ENCODE data around the gene TM2D3. TPM values are rescaled to one million over a fixed set of nuclear protein-coding genes. Genes with fewer than 3 reads are reported as not detected.

TM2D3 gene
- total and polyA plus RNA-seq, 10 of the 15 experiments (the other 5 are each of a cell fraction or from before 2014, with no cell fraction given): 28.3 to 84.5 (median 45.0) TPM

- 0 out of 2 replicates have a peak, but pooled peaks have one; percentile 16 for TF ChIP-seq BMI1 (IDR thresholded peaks at IDR 0.05; ENCODE audit: borderline replicate concordance)
- TF ChIP-seq PML (IDR thresholded peaks at IDR 0.05; ENCODE audit: low read length): no peak
- TF ChIP-seq, protein P1, sequence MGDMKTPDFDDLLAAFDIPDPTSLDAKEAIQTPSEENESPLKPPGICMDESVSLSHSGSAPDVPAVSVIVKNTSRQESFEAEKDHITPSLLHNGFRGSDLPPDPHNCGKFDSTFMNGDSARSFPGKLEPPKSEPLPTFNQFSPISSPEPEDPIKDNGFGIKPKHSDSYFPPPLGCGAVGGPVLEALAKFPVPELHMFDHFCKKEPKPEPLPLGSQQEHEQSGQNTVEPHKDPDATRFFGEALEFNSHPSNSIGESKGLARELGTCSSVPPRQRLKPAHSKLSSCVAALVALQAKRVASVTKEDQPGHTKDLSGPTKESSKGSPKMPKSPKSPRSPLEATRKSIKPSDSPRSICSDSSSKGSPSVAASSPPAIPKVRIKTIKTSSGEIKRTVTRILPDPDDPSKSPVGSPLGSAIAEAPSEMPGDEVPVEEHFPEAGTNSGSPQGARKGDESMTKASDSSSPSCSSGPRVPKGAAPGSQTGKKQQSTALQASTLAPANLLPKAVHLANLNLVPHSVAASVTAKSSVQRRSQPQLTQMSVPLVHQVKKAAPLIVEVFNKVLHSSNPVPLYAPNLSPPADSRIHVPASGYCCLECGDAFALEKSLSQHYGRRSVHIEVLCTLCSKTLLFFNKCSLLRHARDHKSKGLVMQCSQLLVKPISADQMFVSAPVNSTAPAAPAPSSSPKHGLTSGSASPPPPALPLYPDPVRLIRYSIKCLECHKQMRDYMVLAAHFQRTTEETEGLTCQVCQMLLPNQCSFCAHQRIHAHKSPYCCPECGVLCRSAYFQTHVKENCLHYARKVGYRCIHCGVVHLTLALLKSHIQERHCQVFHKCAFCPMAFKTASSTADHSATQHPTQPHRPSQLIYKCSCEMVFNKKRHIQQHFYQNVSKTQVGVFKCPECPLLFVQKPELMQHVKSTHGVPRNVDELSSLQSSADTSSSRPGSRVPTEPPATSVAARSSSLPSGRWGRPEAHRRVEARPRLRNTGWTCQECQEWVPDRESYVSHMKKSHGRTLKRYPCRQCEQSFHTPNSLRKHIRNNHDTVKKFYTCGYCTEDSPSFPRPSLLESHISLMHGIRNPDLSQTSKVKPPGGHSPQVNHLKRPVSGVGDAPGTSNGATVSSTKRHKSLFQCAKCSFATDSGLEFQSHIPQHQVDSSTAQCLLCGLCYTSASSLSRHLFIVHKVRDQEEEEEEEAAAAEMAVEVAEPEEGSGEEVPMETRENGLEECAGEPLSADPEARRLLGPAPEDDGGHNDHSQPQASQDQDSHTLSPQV (IDR thresholded peaks at IDR 0.05): no peak
- peak; percentile 48; the same call in 1 of the 2 replicates for TF ChIP-seq BCL11A (IDR thresholded peaks at IDR 0.05; ENCODE audit: low read depth, low read length)
- TF ChIP-seq SPI1 (IDR thresholded peaks at IDR 0.05; ENCODE audit: borderline replicate concordance, insufficient read depth, low read depth, low read length): peak; percentile 46; the same call in 1 of the 2 replicates
- peak; percentile 82 for TF ChIP-seq MTA2 (IDR thresholded peaks at IDR 0.05; ENCODE audit: low read depth)
- no peak for TF ChIP-seq PAX5 (IDR thresholded peaks at IDR 0.05; ENCODE audit: borderline replicate concordance, low read depth, low read length)
- TF ChIP-seq RFX5 (IDR thresholded peaks at IDR 0.05; ENCODE audit: low read depth, low read length): peak; percentile 73; the same call in 1 of the 2 replicates
- WGBS (ENCODE audit: insufficient coverage, insufficient replicate concordance, low lambda C conversion rate, missing lambda C conversion rate): 31% methylated on average over 1 of the region's 1 CpG
- Histone ChIP-seq H2AFZ (ENCODE audit: control insufficient read depth, low read depth, low read length) (no peak overlapping the region), H3K36me3 (ENCODE audit: control insufficient read depth in 2 of 2, insufficient read depth in 2 of 2, low read length in 1 of 2) (peaks cover 7 to 17% of the 10 kb centered on the region in 2 experiments; a peak in 3 of 4 replicates), H3K4me1 (ENCODE audit: control insufficient read depth, insufficient read depth, low read length) (peaks cover 5% of the 10 kb centered on the region; the same call in 1 of the 2 replicates), H3K4me2 (ENCODE audit: control insufficient read depth, insufficient read depth) (no peak overlapping the region; the same call in 1 of the 2 replicates), H3K4me3 (no peak overlapping the region), H4K20me1 (ENCODE audit: control insufficient read depth, insufficient read depth) (no peaks in the 10 kb centered on the region), H3K79me2 (ENCODE audit: control insufficient read depth, insufficient read depth, low read length) (no peaks in the 10 kb centered on the region), H3K9ac (ENCODE audit: control insufficient read depth, insufficient read depth, low read length) (no peak overlapping the region), H3K27ac (ENCODE audit: control insufficient read depth, insufficient read depth) (no peak overlapping the region), H3K9me3 (replicated peaks; ENCODE audit: control insufficient read depth, insufficient read depth, low read length) (no peaks in the 10 kb centered on the region), H3K27me3 (replicated peaks in 1 of 2; ENCODE audit: control insufficient read depth in 2 of 2, insufficient read depth in 2 of 2, low read length in 1 of 2) (no peaks in the 10 kb centered on the region)
- ChIA-PET CTCF (interaction anchor here (0.6 to 5.1 kb wide), 32 partner anchors 8 to 634 kb away, joined by 3 to 93 read pairs (median 4); partner anchors contain the start of genes SNRPA1 and TM2D3), POLR2A (interaction anchor here (1.1 kb wide), 1 partner anchor 12 kb away, joined by 3 read pairs; no protein-coding TSS in a partner anchor), RAD21 (ENCODE audit: unreplicated experiment) (interaction anchor here (0.7 to 2.4 kb wide), 10 partner anchors 8 to 384 kb away, joined by 3 to 23 read pairs (median 4); partner anchors contain the start of gene SNRPA1), SMC1A (ENCODE audit: uncharacterized antibody, unreplicated experiment) (interaction anchor here (0.6 to 4.9 kb wide), 13 partner anchors 8 to 384 kb away, joined by 3 to 30 read pairs (median 5); partner anchors contain the start of genes SNRPA1 and TM2D3)
- peak; percentile 91 for ATAC-seq
- DNase-seq (ENCODE audit: low read depth, low spot score): peak; percentile 25
- BruUV-seq (replicated peaks): no TSS peak
- no peak for FAIRE-seq
- in situ Hi-C loops (cut with MboI): loop anchor here (5.0 kb wide), 1 partner anchor 350 kb away; no protein-coding TSS in a partner anchor
- intact Hi-C loops (cut with micrococcal nuclease; ENCODE audit: unreplicated experiment): loop anchor here (1.0 kb wide), 2 partner anchors 342 to 347 kb away; partner anchors contain the start of gene SNRPA1
Measured at GRCh38 chr15:101641894-101642293, 10.3 kb downstream of the TM2D3 start.
